PC-9 (cell line): Measurements from ENCODE around the gene LMCD1. TPM values are rescaled to one million over a fixed set of nuclear protein-coding genes. Genes with fewer than 3 reads are reported as not detected.

Experiments used
- BruUV-seq: library from RNA; stranded (reverse); fragments of 400-500 nt; replicated peaks from 2 replicates; lab custom pipeline; 2021; lab: Mats Ljungman, UMichigan
- CTCF ChIA-PET: fragments of 300-600 bp; sonication (Branson Sonifier 250); formaldehyde crosslinking; loops from one replicate; lab custom pipeline; 2022; ENCODE audit warnings: antibody characterized with exemption; lab: Charles Lee
- POLR2A ChIA-PET: fragments of 300-600 bp; sonication (Branson Sonifier 250); formaldehyde crosslinking; loops from one replicate; lab custom pipeline; 2022; ENCODE audit warnings: antibody characterized with exemption; ENCODE audit not compliant: unreplicated experiment; lab: Charles Lee
- DNase-seq, 2 experiments: peaks; one replicate each; pipeline versions ENCODE4 v3.0.0 to v3.0.0-alpha.2; 2015 to 2022; ENCODE audit warnings: mixed read lengths in 1 of 2
- H2AFZ ChIP-seq: fragments of 200-600 bp; sonication (generic); 2 replicates; pipeline ENCODE4 v1.8.1; 2017; ENCODE audit warnings: antibody characterized with exemption
- H3F3A ChIP-seq: fragments of 200-600 bp; sonication (generic); 2 replicates; pipeline ENCODE4 v1.8.1; 2017; ENCODE audit warnings: antibody characterized with exemption, mild to moderate bottlenecking, low read depth; ENCODE audit not compliant: insufficient read depth
- H3K27ac ChIP-seq: fragments of 200-600 bp; sonication (generic); 2 replicates; pipeline ENCODE4 v1.6.1; 2016; ENCODE audit warnings: mixed run types
- H3K27me3 ChIP-seq: fragments of 200-600 bp; sonication (generic); 2 replicates; pipeline ENCODE4 v1.6.1; 2016; ENCODE audit warnings: low read depth, mixed run types; ENCODE audit not compliant: insufficient read depth
- H3K36me3 ChIP-seq: fragments of 200-600 bp; sonication (generic); 2 replicates; pipeline ENCODE4 v1.6.1; 2016; ENCODE audit warnings: low read depth, mixed run types
- H3K4me1 ChIP-seq: fragments of 200-600 bp; sonication (generic); replicated peaks from 2 replicates; pipeline ENCODE4 v1.6.1; 2016; ENCODE audit warnings: mixed run types; ENCODE audit not compliant: insufficient read depth
- H3K4me2 ChIP-seq: fragments of 200-600 bp; sonication (generic); 2 replicates; pipeline ENCODE4 v1.6.1; 2017; ENCODE audit warnings: mixed run types
- H3K4me3 ChIP-seq: fragments of 200-600 bp; sonication (generic); 2 replicates; pipeline ENCODE4 v1.6.1; 2016; ENCODE audit warnings: mixed run types
- H3K79me2 ChIP-seq: fragments of 200-600 bp; sonication (generic); 2 replicates; pipeline ENCODE4 v1.6.1; 2017; ENCODE audit warnings: low read depth, mixed run types
- H3K9me2 ChIP-seq: fragments of 200-600 bp; sonication (generic); 2 replicates; pipeline ENCODE4 v1.8.1; 2017; ENCODE audit warnings: mild to moderate bottlenecking; ENCODE audit not compliant: insufficient read depth
- H3K9me3 ChIP-seq: fragments of 200-600 bp; sonication (generic); 2 replicates; pipeline ENCODE4 v1.8.1; 2016; ENCODE audit warnings: low read depth; ENCODE audit not compliant: insufficient read depth
- H4K20me1 ChIP-seq: fragments of 200-600 bp; sonication (generic); 2 replicates; pipeline ENCODE4 v1.8.1; 2017; ENCODE audit not compliant: insufficient read depth
- CTCF ChIP-seq: fragments of 200-600 bp; sonication (generic); conservative IDR thresholded peaks from 2 replicates; pipeline ENCODE4 v1.6.1; 2017; ENCODE audit warnings: mixed run types, antibody characterized with exemption, mild to moderate bottlenecking, moderate library complexity
- EZH2 ChIP-seq: fragments of 200-600 bp; sonication (generic); IDR thresholded peaks from 2 replicates; pipeline ENCODE4 v1.8.0; 2017; ENCODE audit warnings: antibody characterized with exemption, low read depth
- intact Hi-C: fragments of 100-400 bp; cut with micrococcal nuclease; formaldehyde crosslinking; loops from one replicate; pipeline ENCODE4 v1.10.0; 2022; ENCODE audit not compliant: unreplicated experiment
- total RNA-seq: library from RNA; stranded (reverse); gene quantifications from 2 replicates; pipeline ENCODE4 v1.2.3, GENCODE V29; 2021

LMCD1 gene
- total RNA-seq, 1 experiment from 2014 or later, result 10.3 TPM

DNA sequence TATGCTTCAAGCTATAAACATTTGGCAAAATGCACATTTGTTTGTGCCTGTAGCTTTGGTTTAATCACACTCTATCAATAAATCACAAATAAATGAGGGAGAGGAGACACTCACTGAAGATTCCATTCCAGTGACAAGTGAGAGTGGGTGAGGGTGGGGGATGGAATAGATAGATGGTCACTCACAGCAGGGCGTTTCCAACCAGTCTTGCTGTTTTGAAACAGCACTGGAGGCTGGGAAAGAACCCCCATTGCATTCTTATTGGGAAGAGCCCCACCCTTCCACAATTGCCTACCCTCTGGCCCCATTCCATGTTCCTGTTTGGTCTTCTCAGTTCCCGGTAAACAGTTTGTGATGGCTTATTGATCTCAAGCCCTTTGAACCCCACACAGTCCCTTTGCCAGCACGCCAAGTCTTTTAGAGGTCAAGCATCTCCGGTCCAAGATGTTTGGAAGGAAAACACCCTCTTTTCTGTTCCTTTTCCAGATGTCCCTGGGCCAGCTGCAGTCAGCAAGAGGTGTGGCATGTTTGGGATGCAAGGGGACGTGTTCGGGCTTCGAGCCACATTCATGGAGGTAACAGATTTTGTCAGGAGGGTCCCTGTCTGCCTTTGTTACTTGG lies 30.7 kb downstream of the LMCD1 start:
- Histone ChIP-seq H3K27me3 (no peaks in the 10 kb centered on the region), H3K27ac (no peak overlapping the region), H2AFZ (no peak overlapping the region), H3K4me1 (0 out of 2 replicates have a peak, but pooled peaks cover 17% of the 10 kb centered on the region), H3K9me2 (no peaks in the 10 kb centered on the region), H3K36me3 (no peaks in the 10 kb centered on the region), H3F3A (no peaks in the 10 kb centered on the region), H3K9me3 (no peaks in the 10 kb centered on the region), H3K4me2 (no peak overlapping the region), H4K20me1 (no peaks in the 10 kb centered on the region), H3K79me2 (no peaks in the 10 kb centered on the region), H3K4me3 (no peak overlapping the region)
- BruUV-seq, result no TSS peak
- ChIA-PET POLR2A (interaction anchor here (0.5 kb wide), 1 partner anchor 45 kb away, joined by 3 read pairs; no protein-coding TSS in a partner anchor), CTCF (no interaction called here)
- no peak for DNase-seq
- intact Hi-C loops, result no loop called here
- no peak for TF ChIP-seq EZH2
- TF ChIP-seq CTCF, result no peak

GRCh38 chr3:8536096-8537056 lies 34.8 kb downstream of the LMCD1 start:
- Histone ChIP-seq H3K27me3 (no peaks in the 10 kb centered on the region), H3K79me2 (no peaks in the 10 kb centered on the region), H3K4me2 (no peak overlapping the region), H3F3A (no peaks in the 10 kb centered on the region), H3K27ac (no peak overlapping the region), H3K36me3 (no peaks in the 10 kb centered on the region), H3K4me1 (0 out of 2 replicates have a peak, but pooled peaks cover 9% of the 10 kb centered on the region), H3K9me3 (no peaks in the 10 kb centered on the region), H3K4me3 (no peak overlapping the region), H4K20me1 (no peaks in the 10 kb centered on the region), H3K9me2 (no peaks in the 10 kb centered on the region), H2AFZ (no peak overlapping the region)
- DNase-seq, result no peak
- TF ChIP-seq CTCF (no peak), EZH2 (no peak)
- CTCF ChIA-PET, result no interaction called here
- intact Hi-C loops, result no loop called here
- no TSS peak for BruUV-seq
- POLR2A ChIA-PET, result no interaction called here

- Histone ChIP-seq H3K9me2 (no peaks in the 10 kb centered on the region), H3K4me1 (0 out of 2 replicates have a peak, but pooled peaks cover 2% of the 10 kb centered on the region), H3K36me3 (no peaks in the 10 kb centered on the region), H3F3A (no peaks in the 10 kb centered on the region), H4K20me1 (no peaks in the 10 kb centered on the region), H3K79me2 (no peaks in the 10 kb centered on the region), H3K4me2 (no peak overlapping the region), H3K27me3 (no peaks in the 10 kb centered on the region), H3K4me3 (no peak overlapping the region), H3K9me3 (no peaks in the 10 kb centered on the region), H2AFZ (no peak overlapping the region), H3K27ac (no peak overlapping the region)
- no peak for DNase-seq
- BruUV-seq, result no TSS peak
- intact Hi-C loops, result no loop called here
- CTCF ChIA-PET, result no interaction called here
- POLR2A ChIA-PET, result no interaction called here
- TF ChIP-seq EZH2 (no peak), CTCF (no peak)
These were observed 35.8 kb downstream of the LMCD1 start for GRCh38 chr3:8537440-8537839.
